OCI-LY3 (cell line): Measurements from ENCODE around the gene GNPDA1.

ENCODE experiments used
- H2AFZ ChIP-seq: fragments of 200-600, 300-600 bp; shearing (Covaris generic); 2 replicates; pipeline ENCODE4 v1.6.0; 2014; ENCODE audit warnings: antibody characterized with exemption, low read depth, low read length
- H3K27ac ChIP-seq: fragments of 200-600, 300-600 bp; sonication (generic); 2 replicates; pipeline ENCODE4 v1.5.1; 2014; ENCODE audit warnings: mild to moderate bottlenecking, low read length, moderate library complexity, mixed read lengths
- H3K27me3 ChIP-seq: fragments of 200-600, 300-600 bp; sonication (generic); 2 replicates; pipeline ENCODE4 v1.6.1; 2014; ENCODE audit warnings: low read depth, low read length, mixed read lengths
- H3K36me3 ChIP-seq: fragments of 200-600, 300-600 bp; sonication (generic); replicated peaks from 2 replicates; pipeline ENCODE3; 2014; ENCODE audit warnings: low read depth, low read length, mixed read lengths
- H3K4me1 ChIP-seq: fragments of 300-600, 200-600 bp; sonication (generic); 2 replicates; pipeline ENCODE4 v1.6.1; 2014; ENCODE audit warnings: low read length, mixed read lengths
- H3K4me2 ChIP-seq: fragments of 200-600, 300-600 bp; sonication (generic); 2 replicates; pipeline ENCODE4 v1.6.1; 2014; ENCODE audit warnings: low read length, mixed read lengths
- H3K4me3 ChIP-seq: fragments of 300-600, 200-600 bp; sonication (generic); 2 replicates; pipeline ENCODE4 v1.5.1; 2014; ENCODE audit warnings: antibody characterized with exemption, mild to moderate bottlenecking, low read length, moderate library complexity
- H3K79me2 ChIP-seq: fragments of 300-600, 200-600 bp; shearing (Covaris generic); 2 replicates; pipeline ENCODE4 v1.6.1; 2014; ENCODE audit warnings: mild to moderate bottlenecking, low read length, mixed read lengths
- H3K9ac ChIP-seq: fragments of 300-600, 200-600 bp; shearing (Covaris generic); 2 replicates; pipeline ENCODE4 v1.6.0; 2014; ENCODE audit warnings: mild to moderate bottlenecking, low read length, moderate library complexity
- H3K9me3 ChIP-seq: fragments of 200-600, 300-600 bp; shearing (Covaris generic); 2 replicates; pipeline ENCODE4 v1.6.1; 2014; ENCODE audit warnings: low read length, mixed read lengths; ENCODE audit not compliant: insufficient read depth
- H4K20me1 ChIP-seq: fragments of 200-600, 300-600 bp; sonication (generic); 2 replicates; pipeline ENCODE4 v1.6.1; 2016; ENCODE audit warnings: low read length, mixed read lengths; ENCODE audit not compliant: insufficient read depth
- CTCF ChIP-seq: fragments of 200-600, 300-600 bp; sonication (generic); IDR thresholded peaks from 2 replicates; pipeline ENCODE4 v1.5.1; 2014; ENCODE audit warnings: antibody characterized with exemption, low read length, low read depth
- EZH2phosphoT487 ChIP-seq: fragments of 200-600 bp; shearing (Covaris generic); IDR thresholded peaks from 2 replicates; pipeline ENCODE4 v1.6.1; 2018; ENCODE audit warnings: antibody characterized with exemption, mixed run types, low read depth

The GNPDA1 gene

DNA sequence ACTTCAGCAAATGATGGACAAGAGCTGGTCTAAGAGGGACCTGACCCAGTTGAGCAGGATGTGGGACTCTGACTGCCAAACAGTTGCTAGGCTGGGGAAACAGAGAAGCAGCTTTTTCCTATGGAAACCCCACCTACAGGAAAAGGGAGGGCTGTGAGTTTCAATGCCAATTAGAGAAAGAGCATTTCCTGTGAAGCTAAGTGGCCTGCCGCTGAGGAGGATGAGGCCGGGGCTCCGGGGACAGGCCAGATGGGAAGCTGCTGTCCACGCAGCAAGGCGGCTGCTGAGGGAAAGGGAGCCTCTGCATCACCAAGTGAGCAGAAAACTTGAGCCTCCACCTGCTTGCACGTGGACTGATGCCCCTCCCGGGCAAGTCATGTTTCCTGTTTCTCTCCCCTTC lies 54.7 kb downstream of the GNPDA1 start, which contains the start of gene PCDH12:
PCDH12 (minus strand) TSS at position 90 of the 400 bp plus-strand sequence. CDS start 351 bp downstream, outside the sequence.
- H4K20me1 ChIP-seq = no peaks in the 10 kb centered on the region
- H3K79me2 ChIP-seq = no peaks in the 10 kb centered on the region
- H3K4me1 ChIP-seq = peaks cover 18% of the 10 kb centered on the region
- no peak within 1 kb of the TSS for H3K9ac ChIP-seq
- H3K27me3 ChIP-seq = no peaks in the 10 kb centered on the region
- H3K4me2 ChIP-seq = no peak within 1 kb of the TSS
- no peak within 1 kb of the TSS for H3K4me3 ChIP-seq
- H3K9me3 ChIP-seq = no peaks in the 10 kb centered on the region
- H3K36me3 ChIP-seq = no peaks in the 10 kb centered on the region
- H2AFZ ChIP-seq = no peak within 1 kb of the TSS
- H3K27ac ChIP-seq = no peak within 1 kb of the TSS
- TF ChIP-seq EZH2phosphoT487 (no peak), CTCF (no peak)

GRCh38 chr5:141957367-141957996 lies 55.3 kb downstream of the GNPDA1 start:
- H3K79me2 ChIP-seq = no peaks in the 10 kb centered on the region
- TF ChIP-seq CTCF (no peak), EZH2phosphoT487 (no peak)
- no peaks in the 10 kb centered on the region for H4K20me1 ChIP-seq
- no peaks in the 10 kb centered on the region for H3K9me3 ChIP-seq
- H3K9ac ChIP-seq = no peak overlapping the region
- H3K4me3 ChIP-seq = no peak overlapping the region
- no peak overlapping the region for H3K27ac ChIP-seq
- no peaks in the 10 kb centered on the region for H3K36me3 ChIP-seq
- no peak overlapping the region for H2AFZ ChIP-seq
- no peaks in the 10 kb centered on the region for H3K27me3 ChIP-seq
- H3K4me2 ChIP-seq = no peak overlapping the region
- peaks cover 18% of the 10 kb centered on the region for H3K4me1 ChIP-seq

GRCh38 chr5:141954194-141954593 lies 58.6 kb downstream of the GNPDA1 start:
- TF ChIP-seq CTCF (no peak), EZH2phosphoT487 (no peak)
- H3K27ac ChIP-seq = no peak overlapping the region
- H3K79me2 ChIP-seq = no peaks in the 10 kb centered on the region
- no peak overlapping the region for H3K4me3 ChIP-seq
- peaks cover 8% of the 10 kb centered on the region for H3K4me1 ChIP-seq
- no peaks in the 10 kb centered on the region for H3K27me3 ChIP-seq
- no peak overlapping the region for H2AFZ ChIP-seq
- no peak overlapping the region for H3K4me2 ChIP-seq
- no peaks in the 10 kb centered on the region for H3K36me3 ChIP-seq
- H3K9me3 ChIP-seq = no peaks in the 10 kb centered on the region
- no peaks in the 10 kb centered on the region for H4K20me1 ChIP-seq
- H3K9ac ChIP-seq = no peak overlapping the region

- Histone ChIP-seq H3K4me2 (no peak overlapping the region), H3K4me1 (peaks cover 8% of the 10 kb centered on the region), H2AFZ (no peak overlapping the region), H3K27me3 (no peaks in the 10 kb centered on the region), H3K79me2 (no peaks in the 10 kb centered on the region), H3K4me3 (no peak overlapping the region), H3K36me3 (no peaks in the 10 kb centered on the region), H3K27ac (no peak overlapping the region), H3K9ac (no peak overlapping the region), H3K9me3 (no peaks in the 10 kb centered on the region), H4K20me1 (no peaks in the 10 kb centered on the region)
- TF ChIP-seq CTCF (no peak), EZH2phosphoT487 (no peak)
These were observed 60.8 kb downstream of the GNPDA1 start for GRCh38 chr5:141952020-141952419.
